ENCODE results near the gene UBR2.
"Not testable (repeated sequence)": the region's sequence is repeated elsewhere in the genome, so short reads cannot be mapped to it uniquely, and the experiment has no call there.

Gene UBR2

GRCh38 chr6:42619963-42620362, 56.1 kb downstream of the UBR2 start:
- DNase-seq, result no peak

- DNase-seq, result no peak
Measured at GRCh38 chr6:42624601-42625000, 60.8 kb downstream of the UBR2 start.

GRCh38 chr6:42627044-42627443, 63.2 kb downstream of the UBR2 start:
- no peak for DNase-seq

- no peak for DNase-seq
Measured at GRCh38 chr6:42627674-42628073, 63.8 kb downstream of the UBR2 start.

- DNase-seq, result no peak
Measured at GRCh38 chr6:42628604-42629003, 64.8 kb downstream of the UBR2 start.

- DNase-seq, result no peak
Measured at GRCh38 chr6:42629845-42630244, 66.0 kb downstream of the UBR2 start.

- DNase-seq, result no peak
Measured at GRCh38 chr6:42637681-42638080, 73.9 kb downstream of the UBR2 start.

GRCh38 chr6:42642794-42643193, 79.0 kb downstream of the UBR2 start:
- DNase-seq, result no peak

- no peak for DNase-seq
Measured at GRCh38 chr6:42644211-42644610, 80.4 kb downstream of the UBR2 start.

GRCh38 chr6:42652024-42652746, 88.4 kb downstream of the UBR2 start:
- no peak for DNase-seq

GRCh38 chr6:42653851-42654250, 90.0 kb downstream of the UBR2 start:
- no peak for DNase-seq

- DNase-seq, result no peak
Measured at GRCh38 chr6:42659806-42660205, 96.0 kb downstream of the UBR2 start.

- peak; percentile 63 for DNase-seq
Measured at GRCh38 chr6:42661540-42662153, 97.8 kb downstream of the UBR2 start.

GRCh38 chr6:42664718-42665117, 100.9 kb downstream of the UBR2 start:
- DNase-seq, result no peak

GRCh38 chr6:42674368-42674767, 110.5 kb downstream of the UBR2 start:
- not testable (repeated sequence) for DNase-seq

GRCh38 chr6:42674780-42675179, 111.0 kb downstream of the UBR2 start:
- DNase-seq, result no peak

- no peak for DNase-seq
Measured at GRCh38 chr6:42679358-42679757, 115.5 kb downstream of the UBR2 start.

GRCh38 chr6:42688281-42688680, 124.5 kb downstream of the UBR2 start:
- no peak for DNase-seq

GRCh38 chr6:42689371-42689770, 125.5 kb downstream of the UBR2 start:
- DNase-seq, result no peak

GRCh38 chr6:42690151-42690702, 126.4 kb downstream of the UBR2 start:
- no peak for DNase-seq

- DNase-seq, result no peak
Measured at GRCh38 chr6:42690872-42691271, 127.0 kb downstream of the UBR2 start.

- DNase-seq, result no peak
Measured at GRCh38 chr6:42692137-42692911, 128.5 kb downstream of the UBR2 start.

GRCh38 chr6:42693725-42694323, 130.0 kb downstream of the UBR2 start:
- DNase-seq, result no peak

All from NCI-H446 treated with DMSO at 0.1 percent for 48 hours (cell line).